IMR-90 (cell line): ENCODE results near the gene C10orf90. TPM values are rescaled to one million over a fixed set of nuclear protein-coding genes. Genes with fewer than 3 reads are reported as not detected.

Experiments
- ATAC-seq: fragments of 200-7000 bp; cut with Tn5 transposase; 2 replicates; pipeline ENCODE4 v1.9.1; 2020; ENCODE audit warnings: low read depth, mild to moderate bottlenecking, moderate library complexity
- BruUV-seq: library from RNA; stranded (reverse); fragments of 400-500 nt; replicated peaks from 2 replicates; lab custom pipeline; 2021; lab: Mats Ljungman, UMichigan
- CTCF ChIA-PET: fragments of 300-600 bp; formaldehyde crosslinking; extraction: SDS; loops from one replicate; lab custom pipeline; 2021; ENCODE audit warnings: antibody characterized with exemption; lab: Yijun Ruan, JAX
- POLR2A ChIA-PET: fragments of 300-600 bp; sonication (Branson Sonifier 250); formaldehyde crosslinking; loops from one replicate; lab custom pipeline; 2022; ENCODE audit warnings: antibody characterized with exemption; ENCODE audit not compliant: unreplicated experiment; lab: Charles Lee
- DNase-seq: peaks from one replicate; pipeline ENCODE4 v3.0.0; 2013
- H2AFZ ChIP-seq: replicated peaks from 2 replicates; pipeline ENCODE3; 2013; ENCODE audit warnings: low read length, mild to moderate bottlenecking; ENCODE audit not compliant: poor library complexity
- H2AK5ac ChIP-seq: 2 replicates; pipeline ENCODE4 v1.6.1; 2013; ENCODE audit warnings: low read depth, low read length, inconsistent platforms
- H2AK9ac ChIP-seq: replicated peaks from 2 replicates; pipeline ENCODE3; 2013; ENCODE audit warnings: mild to moderate bottlenecking, low read depth, low read length, moderate library complexity; ENCODE audit not compliant: poor library complexity
- H2BK120ac ChIP-seq: 2 replicates; pipeline ENCODE4 v1.6.1; 2013; ENCODE audit warnings: low read depth, low read length, inconsistent platforms
- H2BK15ac ChIP-seq: 3 replicates; pipeline ENCODE4 v1.6.1; 2013; ENCODE audit warnings: low read depth, low read length, inconsistent platforms
- H2BK20ac ChIP-seq: 2 replicates; pipeline ENCODE4 v1.6.1; 2013; ENCODE audit warnings: low read depth, mild to moderate bottlenecking, inconsistent platforms, low read length, moderate library complexity
- H2BK5ac ChIP-seq: 2 replicates; pipeline ENCODE4 v1.6.1; 2013; ENCODE audit warnings: mild to moderate bottlenecking, low read depth, low read length, inconsistent platforms; ENCODE audit not compliant: poor library complexity, severe bottlenecking
- H3K14ac ChIP-seq: replicated peaks from 2 replicates; pipeline ENCODE4 v1.6.1; 2013; ENCODE audit warnings: low read depth, low read length, inconsistent platforms
- H3K18ac ChIP-seq: 2 replicates; pipeline ENCODE4 v1.6.1; 2013; ENCODE audit warnings: low read depth, low read length, control low read depth
- H3K23ac ChIP-seq: 2 replicates; pipeline ENCODE4 v1.6.1; 2013; ENCODE audit warnings: low read depth, low read length, inconsistent platforms
- H3K27ac ChIP-seq: 2 replicates; pipeline ENCODE4 v1.5.1; 2013; ENCODE audit warnings: mild to moderate bottlenecking, control low read depth, low read length; ENCODE audit not compliant: insufficient read depth
- H3K27me3 ChIP-seq: 2 replicates; pipeline ENCODE4 v1.6.1; 2013; ENCODE audit warnings: low read length; ENCODE audit not compliant: control insufficient read depth, insufficient read depth
- H3K36me3 ChIP-seq: 2 replicates; pipeline ENCODE4 v1.6.1; 2013; ENCODE audit warnings: low read length, mixed read lengths; ENCODE audit not compliant: control insufficient read depth, insufficient read depth
- H3K4ac ChIP-seq: 2 replicates; pipeline ENCODE4 v1.6.1; 2013; ENCODE audit warnings: low read depth, low read length, inconsistent platforms
- H3K4me1 ChIP-seq: 2 replicates; pipeline ENCODE4 v1.6.1; 2013; ENCODE audit warnings: low read length, mixed read lengths; ENCODE audit not compliant: control insufficient read depth, insufficient read depth
- H3K4me2 ChIP-seq: 2 replicates; pipeline ENCODE4 v1.6.1; 2013; ENCODE audit warnings: low read depth, mild to moderate bottlenecking, control low read depth, low read length, moderate library complexity
- H3K4me3 ChIP-seq: 2 replicates; pipeline ENCODE4 v1.5.1; 2013; ENCODE audit warnings: low read depth, mild to moderate bottlenecking, control low read depth, low read length, moderate library complexity; ENCODE audit not compliant: insufficient read depth
- H3K56ac ChIP-seq: 2 replicates; pipeline ENCODE4 v1.6.1; 2013; ENCODE audit warnings: low read length, inconsistent platforms; ENCODE audit not compliant: insufficient read depth; ENCODE audit errors: extremely low read depth
- H3K79me1 ChIP-seq, 2 experiments: 2 replicates each; pipeline ENCODE4 v1.6.1; 2013; ENCODE audit warnings: low read length in 2 of 2, inconsistent platforms in 1 of 2, low read depth in 1 of 2
- H3K9ac ChIP-seq: 2 replicates; pipeline ENCODE4 v1.6.1; 2013; ENCODE audit warnings: low read depth, low read length, control low read depth
- H3K9me1 ChIP-seq: 2 replicates; pipeline ENCODE4 v1.6.1; 2013; ENCODE audit warnings: low read length, inconsistent platforms; ENCODE audit not compliant: insufficient read depth
- H3K9me3 ChIP-seq: 2 replicates; pipeline ENCODE4 v1.6.1; 2013; ENCODE audit warnings: low read length; ENCODE audit not compliant: control insufficient read depth, insufficient read depth
- H4K20me1 ChIP-seq: 2 replicates; pipeline ENCODE4 v1.6.1; 2013; ENCODE audit warnings: low read length, inconsistent platforms; ENCODE audit not compliant: insufficient read depth
- H4K5ac ChIP-seq: 2 replicates; pipeline ENCODE4 v1.6.1; 2013; ENCODE audit warnings: mild to moderate bottlenecking, low read depth, low read length, control low read depth
- H4K8ac ChIP-seq, 2 experiments: 2 replicates each; pipeline ENCODE4 v1.6.1; 2013; ENCODE audit warnings: low read depth in 2 of 2, low read length in 2 of 2, control low read depth in 1 of 2, inconsistent platforms in 1 of 2
- H4K91ac ChIP-seq: 2 replicates; pipeline ENCODE4 v1.6.1; 2013; ENCODE audit warnings: low read depth, low read length, inconsistent platforms; ENCODE audit not compliant: insufficient read depth
- BHLHE40 ChIP-seq: fragments of 150-350 bp; IDR thresholded peaks from 2 replicates; pipeline ENCODE4 v1.6.1; 2016; ENCODE audit warnings: mild to moderate bottlenecking, low read depth, low read length
- CEBPB ChIP-seq: IDR thresholded peaks from 2 replicates; pipeline ENCODE4 v1.6.1; 2012; ENCODE audit warnings: low read depth, low read length, improper control_type of control experiment
- CHD1 ChIP-seq: IDR thresholded peaks from 2 replicates; pipeline ENCODE4 v1.6.1; 2012; ENCODE audit warnings: low read depth, low read length, improper control_type of control experiment
- CTCF ChIP-seq: conservative IDR thresholded peaks from 2 replicates; pipeline ENCODE4 v1.5.1; 2012; ENCODE audit warnings: mild to moderate bottlenecking, low read depth, low read length, improper control_type of control experiment
- ELK1 ChIP-seq: fragments of 150-350 bp; IDR thresholded peaks from 2 replicates; pipeline ENCODE4 v1.6.1; 2016; ENCODE audit warnings: low read depth, mild to moderate bottlenecking, low read length, moderate library complexity, borderline replicate concordance
- FOS ChIP-seq: fragments of 150-350 bp; IDR thresholded peaks from 2 replicates; pipeline ENCODE4 v1.6.1; 2016; ENCODE audit warnings: low read depth, low read length
- MAZ ChIP-seq: IDR thresholded peaks from 2 replicates; pipeline ENCODE4 v1.6.1; 2012; ENCODE audit warnings: low read depth, mild to moderate bottlenecking, low read length, improper control_type of control experiment, moderate library complexity, borderline replicate concordance
- MXI1 ChIP-seq: IDR thresholded peaks from 2 replicates; pipeline ENCODE4 v1.6.1; 2012; ENCODE audit warnings: low read depth, mild to moderate bottlenecking, low read length, moderate library complexity, borderline replicate concordance
- NFE2L2 ChIP-seq: fragments of 150-350 bp; IDR thresholded peaks from 2 replicates; pipeline ENCODE4 v1.6.1; 2016; ENCODE audit warnings: low read depth, mild to moderate bottlenecking, low read length
- RCOR1 ChIP-seq: IDR thresholded peaks from 2 replicates; pipeline ENCODE4 v1.6.1; 2012; ENCODE audit warnings: mild to moderate bottlenecking, low read length, improper control_type of control experiment; ENCODE audit not compliant: insufficient replicate concordance
- RFX5 ChIP-seq: IDR thresholded peaks from 2 replicates; pipeline ENCODE4 v1.8.0; 2012; ENCODE audit warnings: low read depth, mild to moderate bottlenecking, low read length, moderate library complexity
- SMC3 ChIP-seq: fragments of 150-350 bp; IDR thresholded peaks from 2 replicates; pipeline ENCODE4 v1.6.1; 2016; ENCODE audit warnings: low read depth, mild to moderate bottlenecking, antibody characterized with exemption, low read length, moderate library complexity
- WGBS, 2 experiments: methylation state at CpG; one replicate each; pipeline versions ENCODE4 v1.1.5 to v1.1.7; 2013; ENCODE audit warnings: missing lambda C conversion rate in 2 of 2; ENCODE audit not compliant: insufficient read length in 1 of 2; ENCODE audit errors: extremely low coverage in 2 of 2; 5-methylcytosine and 5-hydroxymethylcytosine counted together
- dilution Hi-C: fragments of 300-500 bp; cut with HindIII; formaldehyde crosslinking; loops from one replicate; pipeline ENCODE4 v1.14.3; 2018; ENCODE audit warnings: low sequenced_read_pairs; ENCODE audit not compliant: unreplicated experiment
- in situ Hi-C: fragments of 300-500 bp; cut with MboI; formaldehyde crosslinking; loops from 3 replicates; pipeline ENCODE4 v1.14.3; 2019; ENCODE audit warnings: low sequenced_read_pairs, inconsistent platforms, mixed read lengths
- intact Hi-C: fragments of 100-400 bp; cut with micrococcal nuclease; formaldehyde crosslinking; loops from 2 replicates; pipeline ENCODE4 v1.10.0; 2022
- polyA plus RNA-seq, 3 experiments: library from polyadenylated mRNA; depleted of rRNA; stranded (reverse); fragments of >200 nt; gene quantifications; 2 replicates each; pipeline ENCODE4 v1.2.3, GENCODE V29; 2012; ENCODE audit warnings: low replicate concordance in 1 of 3
- total RNA-seq: library from RNA; depleted of rRNA; stranded (reverse); fragments of >200 nt; gene quantifications from 2 replicates; pipeline ENCODE4 v1.2.3, GENCODE V29; 2012

Gene C10orf90
- total and polyA plus RNA-seq, 2 of the 4 experiments (the other 2 are of a cell fraction) = 0.05 to 0.18 TPM

GRCh38 chr10:126570245-126570570 is 100.3 kb downstream of the C10orf90 start:
- no peak overlapping the region for H3K18ac ChIP-seq
- H4K5ac ChIP-seq = no peak overlapping the region
- DNase-seq = no peak
- intact Hi-C loops = no loop called here
- CTCF ChIA-PET = no interaction called here
- H3K79me1 ChIP-seq = no peaks in the 10 kb centered on the region
- no peak overlapping the region for H2BK5ac ChIP-seq
- H3K4me2 ChIP-seq = peak overlapping the region; percentile 80
- H2BK15ac ChIP-seq = no peak overlapping the region
- no peak overlapping the region for H3K4ac ChIP-seq
- no peak overlapping the region for H4K91ac ChIP-seq
- H3K14ac ChIP-seq = no peak overlapping the region
- H2AFZ ChIP-seq = peak overlapping the region; percentile 70
- no peaks in the 10 kb centered on the region; the same call in 1 of the 2 replicates for H3K9me1 ChIP-seq
- no peaks in the 10 kb centered on the region for H4K20me1 ChIP-seq
- no peak overlapping the region for H3K9ac ChIP-seq
- peaks cover 2% of the 10 kb centered on the region for H3K4me1 ChIP-seq
- H2AK9ac ChIP-seq = no peak overlapping the region
- no peak overlapping the region for H3K27ac ChIP-seq
- no peak overlapping the region for H3K56ac ChIP-seq
- POLR2A ChIA-PET = no interaction called here
- H2BK120ac ChIP-seq = no peak overlapping the region
- in situ Hi-C loops = no loop called here
- dilution Hi-C loops = no loop called here
- no CpG with 5 or more reads among the region's 4 CpGs for WGBS, 2 experiments
- H3K9me3 ChIP-seq = no peaks in the 10 kb centered on the region
- H2BK20ac ChIP-seq = no peak overlapping the region
- 0 out of 2 replicates have a peak overlapping the region, but pooled peaks have one; percentile 8 for H3K4me3 ChIP-seq
- no peak overlapping the region for H4K8ac ChIP-seq
- BruUV-seq = no TSS peak
- no peak for TF ChIP-seq SMC3
- no peak for TF ChIP-seq MAZ
- no peak for TF ChIP-seq NFE2L2
- TF ChIP-seq CTCF = no peak
- TF ChIP-seq RCOR1 = no peak
- no peak for TF ChIP-seq MXI1
- no peak for TF ChIP-seq CHD1
- TF ChIP-seq CEBPB = no peak
- TF ChIP-seq FOS = no peak
- no peak for TF ChIP-seq RFX5
- no peak for TF ChIP-seq ELK1
- no peak for TF ChIP-seq BHLHE40
- no peak overlapping the region for H3K23ac ChIP-seq
- no peak for ATAC-seq
- peaks cover 4% of the 10 kb centered on the region for H3K27me3 ChIP-seq
- H2AK5ac ChIP-seq = no peak overlapping the region
- H3K36me3 ChIP-seq = no peaks in the 10 kb centered on the region
